Hematopoietic multipotent progenitor cell treated with erythropoietin and hydrocortisone succinate and interleukin-3 and kit ligand, for 6 days (in vitro differentiated cells): Measurements from ENCODE around the gene KPNA1.
A peak's percentile ranks its signal among the peaks of the same experiment; 100 is the strongest.
"Not testable (repeated sequence)": the region's sequence is repeated elsewhere in the genome, so short reads cannot be mapped to it uniquely, and the experiment has no call there.

ENCODE experiments used
- DNase-seq: peaks from one replicate; pipeline ENCODE4 v3.0.0-alpha.2; 2015

The KPNA1 gene

DNA sequence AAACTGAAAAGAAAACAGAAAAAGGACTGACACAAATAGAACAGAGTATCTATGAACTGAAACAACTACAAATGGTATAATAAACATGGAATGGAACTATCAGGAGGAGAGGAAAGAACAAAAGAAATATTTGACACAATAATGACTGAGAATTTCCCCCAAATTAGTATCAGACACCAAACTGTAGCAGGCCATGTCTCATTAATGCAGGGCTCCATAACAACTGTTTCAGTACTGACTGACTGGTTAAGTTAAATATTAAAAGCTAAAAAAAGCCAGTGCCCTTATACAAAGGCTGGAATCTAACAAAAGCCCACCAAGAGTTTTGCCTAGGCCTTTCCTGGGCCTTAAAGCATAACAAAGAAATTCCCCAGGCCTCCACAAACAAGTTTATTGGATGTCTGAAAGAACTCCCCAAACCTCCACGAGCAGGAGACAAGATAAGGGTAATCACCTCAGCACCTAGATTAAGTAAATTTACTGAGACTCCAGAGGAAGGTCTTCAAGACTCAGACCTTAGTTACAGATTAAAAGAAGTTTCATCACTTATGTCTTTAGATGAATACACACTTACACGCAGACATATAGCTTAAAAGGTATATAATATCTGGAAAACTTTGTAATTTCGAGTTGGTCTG lies 45.7 kb downstream of the KPNA1 start:
- DNase-seq, result no peak

DNA sequence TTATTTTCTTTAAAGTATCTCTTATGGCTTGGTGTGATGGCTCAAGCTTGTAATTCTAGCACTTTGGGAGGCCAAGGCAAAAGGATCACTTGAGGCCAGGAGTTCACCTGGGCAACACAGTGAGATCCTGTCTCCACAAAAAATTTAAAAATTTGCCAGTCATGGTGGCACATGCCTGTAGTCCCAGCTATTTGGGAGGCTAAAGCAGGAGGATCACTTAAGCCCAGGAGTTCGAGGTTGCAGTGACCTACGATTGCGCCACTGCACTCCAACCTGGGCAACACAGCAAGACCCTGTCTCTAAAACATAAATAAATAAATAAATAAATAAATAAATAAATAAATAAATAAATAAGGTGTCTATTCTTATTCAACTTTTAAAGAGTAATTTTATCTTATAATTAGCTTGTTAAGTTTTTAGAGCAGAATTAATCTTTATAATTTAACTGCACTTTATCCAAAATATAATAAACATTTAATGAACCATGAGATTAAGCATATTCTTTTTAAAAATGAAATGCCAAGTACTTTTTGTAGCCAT lies 48.0 kb downstream of the KPNA1 start:
- no peak for DNase-seq

DNA sequence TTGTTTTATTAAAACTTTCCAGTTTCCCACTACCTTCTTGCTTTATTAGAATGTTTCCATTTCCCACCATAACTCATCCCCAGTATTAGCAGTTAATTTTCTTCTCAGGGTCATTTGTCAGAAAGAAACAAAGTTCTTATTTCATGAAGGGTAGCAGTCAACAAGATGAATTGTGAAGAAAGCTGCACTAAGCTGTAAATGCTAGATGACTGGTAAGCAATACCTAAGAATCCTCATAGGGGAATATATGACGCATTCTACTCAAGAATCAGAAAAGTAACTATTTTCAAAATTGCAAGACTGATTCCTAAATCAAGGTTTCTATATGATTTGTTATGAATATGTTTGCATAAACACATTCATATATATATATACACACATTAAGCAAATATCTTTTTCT lies 50.1 kb downstream of the KPNA1 start:
- DNase-seq, result no peak

DNA sequence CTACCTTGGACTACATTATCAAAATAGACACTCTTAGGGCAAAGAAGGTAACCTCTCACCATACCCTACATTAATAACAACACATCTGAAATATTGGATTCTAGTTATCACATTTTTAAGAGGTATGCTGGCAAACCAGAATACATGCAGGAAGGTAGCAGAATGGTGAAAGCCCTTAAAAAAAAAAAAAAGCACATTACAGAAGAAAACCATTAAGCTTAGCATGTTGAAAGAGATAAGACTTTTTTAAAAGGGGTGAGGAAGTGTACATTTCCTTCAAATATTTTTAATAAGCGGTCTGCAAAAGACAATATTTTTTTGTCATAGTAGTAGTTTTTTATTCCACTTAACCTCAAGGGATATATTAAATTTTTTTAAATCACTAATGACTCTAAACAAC lies 52.3 kb downstream of the KPNA1 start:
- DNase-seq, result peak; percentile 32

DNA sequence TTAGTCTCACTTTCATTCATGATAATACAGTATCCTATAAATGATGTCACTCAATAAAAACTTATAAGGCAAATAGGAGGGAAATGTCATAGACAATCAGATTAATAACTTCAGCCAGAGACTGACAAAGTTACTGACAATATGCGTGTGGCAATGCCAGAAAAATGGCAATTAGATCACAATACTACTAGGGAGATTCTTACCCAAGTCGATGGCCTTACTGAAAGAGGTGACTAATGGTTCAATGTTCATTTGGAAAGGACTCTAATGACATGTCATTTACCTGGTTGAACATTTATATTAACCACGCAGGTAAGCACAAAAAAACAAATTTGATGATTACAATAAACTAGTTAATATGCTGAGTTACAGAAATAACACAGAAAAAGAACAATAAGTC lies 52.9 kb downstream of the KPNA1 start:
- no peak for DNase-seq

DNA sequence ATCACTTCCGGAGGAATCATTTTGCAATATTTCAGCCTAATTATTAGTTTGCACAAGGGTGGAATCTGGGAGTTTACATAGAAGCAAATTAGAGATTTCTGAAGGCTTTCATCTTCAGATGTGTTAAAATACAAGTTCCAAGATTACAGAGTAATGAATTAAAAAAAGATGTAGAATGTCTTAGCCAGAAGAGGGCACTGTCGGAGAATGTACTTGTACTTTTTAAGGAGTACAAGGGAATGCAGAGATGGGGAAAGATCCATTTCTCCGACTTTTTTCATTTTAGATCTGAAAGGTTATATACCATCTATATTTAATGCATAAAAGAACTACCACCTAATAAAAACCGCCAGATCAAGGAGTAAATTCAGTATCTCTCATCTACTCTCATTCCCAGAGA lies 55.7 kb downstream of the KPNA1 start:
- DNase-seq, result peak; percentile 81

DNA sequence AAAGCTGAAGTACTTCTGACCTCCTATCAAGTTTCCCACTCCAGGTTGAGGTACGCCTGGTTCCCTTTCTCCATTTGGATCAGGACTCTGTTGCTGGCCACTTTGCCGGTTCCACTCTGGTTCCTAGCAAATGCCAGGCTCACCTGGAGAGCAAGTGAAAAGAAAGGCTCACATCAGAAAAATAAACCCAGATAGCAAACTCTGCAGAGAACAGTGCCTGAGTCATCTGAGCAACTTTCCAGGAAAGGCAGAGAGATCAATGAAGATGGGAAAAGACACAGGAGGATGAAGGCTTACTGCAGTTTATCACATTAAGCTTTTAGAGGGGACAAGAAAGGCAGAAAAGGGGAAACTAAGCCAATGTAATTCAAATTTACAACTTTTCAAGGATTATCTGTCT lies 57.0 kb downstream of the KPNA1 start:
- DNase-seq, result no peak

DNA sequence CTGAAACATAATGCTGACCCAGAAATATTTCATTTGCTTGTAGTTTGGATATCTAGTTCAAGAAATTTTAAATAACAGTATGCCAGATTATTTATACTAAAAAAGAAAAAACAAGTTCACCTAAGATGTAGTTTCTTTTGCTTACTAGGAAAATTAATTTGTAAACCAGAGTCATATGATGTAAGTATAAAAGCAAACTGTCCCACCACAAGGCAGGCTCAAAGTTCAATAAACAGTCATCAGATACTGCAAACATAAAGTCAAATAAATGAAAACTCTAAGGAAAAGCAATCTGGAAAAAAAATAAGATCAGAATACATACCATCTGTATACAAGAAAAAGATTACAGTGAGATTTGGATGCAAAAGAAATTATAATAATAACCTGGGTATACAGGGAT lies 58.7 kb downstream of the KPNA1 start:
- DNase-seq, result no peak

DNA sequence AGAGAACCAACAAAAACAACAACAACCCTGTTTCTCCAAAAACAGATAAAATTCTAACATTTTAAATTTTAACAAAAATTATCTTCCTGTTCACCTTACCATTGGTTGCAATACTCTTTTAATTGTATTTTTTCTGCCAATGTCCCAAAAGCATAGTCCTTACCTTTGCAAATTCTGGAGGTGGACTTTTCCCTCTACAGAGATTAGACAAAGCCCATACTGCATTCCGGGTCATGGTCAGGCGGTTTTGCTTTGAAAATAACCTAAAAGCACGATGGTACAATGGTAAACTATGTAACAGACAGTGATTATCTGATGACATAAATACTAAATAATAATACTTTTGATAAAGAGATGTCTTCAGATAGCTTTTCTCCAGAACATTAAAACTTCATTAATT lies 63.4 kb downstream of the KPNA1 start:
- DNase-seq, result no peak

DNA sequence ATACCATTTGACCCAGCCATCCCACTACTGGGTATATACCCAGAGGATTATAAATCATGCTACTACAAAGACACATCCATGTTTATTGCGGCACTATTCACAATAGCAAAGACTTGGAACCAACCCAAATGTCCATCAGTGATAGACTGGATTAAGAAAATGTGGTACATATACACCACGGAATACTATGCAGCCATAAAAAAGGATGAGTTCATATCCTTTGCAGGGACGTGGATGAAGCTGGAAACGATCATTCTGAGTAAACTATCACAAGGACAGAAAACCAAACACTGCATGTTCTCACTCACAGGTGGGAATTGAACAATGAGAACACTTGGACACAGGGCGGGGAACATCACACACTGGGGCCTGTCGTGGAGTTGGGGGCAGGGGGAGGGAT lies 66.5 kb downstream of the KPNA1 start:
- DNase-seq, result not testable (repeated sequence)

DNA sequence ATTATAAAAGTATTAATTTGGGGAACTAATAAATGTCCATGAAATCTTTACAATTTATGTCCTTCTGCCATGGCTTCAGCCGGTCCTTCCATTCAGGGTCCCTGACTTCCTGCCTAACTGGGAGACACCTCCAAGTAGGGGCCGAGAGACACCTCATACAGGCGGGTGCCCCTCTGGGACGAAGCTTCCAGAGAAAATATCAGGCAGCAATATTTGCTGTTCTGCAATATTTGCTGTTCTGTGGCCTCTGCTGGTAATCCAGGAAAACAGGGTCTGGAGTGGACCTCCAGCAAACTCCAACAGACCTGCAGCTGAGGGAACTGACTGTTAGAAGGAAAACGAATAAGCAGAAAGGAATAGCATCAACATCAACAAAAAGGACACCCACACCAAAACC lies 70.2 kb downstream of the KPNA1 start:
- DNase-seq, result not testable (repeated sequence)

DNA sequence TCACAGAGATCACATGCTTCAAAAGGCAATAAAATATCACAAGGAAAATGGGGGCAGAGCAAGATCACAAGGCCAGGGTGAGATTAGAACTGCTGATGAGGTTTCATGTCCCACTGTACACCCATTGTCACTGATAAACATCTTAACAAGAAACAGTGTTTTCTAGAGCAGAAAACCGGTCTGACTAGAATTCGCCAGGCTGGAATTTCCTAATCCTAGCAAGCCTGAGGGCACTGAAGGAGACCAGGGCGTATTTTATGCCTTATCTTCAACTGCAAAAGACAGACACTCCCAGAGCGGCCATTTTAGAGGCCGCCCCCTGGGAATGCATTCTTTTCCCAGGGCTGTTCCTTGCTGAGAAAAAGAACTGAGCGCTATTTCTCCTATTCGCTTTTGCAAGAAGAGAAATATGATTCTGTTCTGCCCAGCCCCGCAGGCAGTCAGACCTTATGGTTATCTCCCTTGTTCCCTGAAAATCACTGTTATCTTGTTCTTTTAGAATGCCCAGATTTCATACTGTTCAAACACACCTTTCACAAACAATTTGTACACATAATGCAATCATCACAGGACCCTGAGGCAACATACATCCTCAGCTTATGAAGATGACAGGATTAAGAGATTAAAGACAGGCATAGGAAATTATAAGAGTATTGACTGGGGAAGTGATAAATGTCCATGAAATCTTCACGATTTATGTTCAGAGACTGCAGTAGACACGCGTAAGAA lies 70.8 kb downstream of the KPNA1 start:
- not testable (repeated sequence) for DNase-seq

DNA sequence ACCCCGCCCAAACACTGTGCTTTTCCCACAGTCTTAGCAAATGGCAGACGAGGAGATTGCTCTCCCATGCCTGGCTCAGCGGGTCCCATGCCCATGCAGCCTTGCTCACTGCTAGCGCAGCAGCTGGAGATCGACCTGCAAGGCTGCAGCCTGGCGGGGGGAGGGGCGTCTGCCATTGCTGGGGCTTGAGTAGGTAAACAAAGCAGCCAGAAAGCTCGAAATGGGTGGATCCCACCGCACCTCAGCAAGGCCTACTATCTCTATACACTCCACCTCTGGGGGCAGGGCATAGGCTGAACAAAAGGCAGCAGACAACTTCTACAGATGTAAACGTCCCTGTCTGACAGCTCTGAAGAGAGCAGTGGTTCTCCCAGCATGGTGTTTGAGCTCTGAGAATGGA lies 71.6 kb downstream of the KPNA1 start:
- DNase-seq, result no peak

DNA sequence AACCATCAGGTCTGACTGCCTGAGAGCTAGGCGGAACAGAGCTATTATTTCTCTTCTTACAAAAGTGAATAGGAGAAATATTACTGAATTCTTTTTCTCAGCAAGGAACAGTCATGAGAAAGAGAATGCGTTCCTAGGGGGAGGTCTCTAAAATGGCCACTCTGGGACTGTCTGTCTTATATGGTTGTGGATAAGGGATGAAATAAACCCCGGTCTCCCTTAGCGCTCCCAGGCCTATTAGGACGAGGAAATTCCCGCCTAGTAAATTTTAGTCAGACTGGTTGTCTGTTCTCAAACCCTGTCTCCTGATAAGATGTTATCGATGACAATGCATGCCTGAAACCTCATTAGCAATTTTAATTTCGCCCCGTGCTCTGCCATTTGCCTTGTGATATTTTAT lies 78.8 kb downstream of the KPNA1 start:
- DNase-seq, result no peak

DNA sequence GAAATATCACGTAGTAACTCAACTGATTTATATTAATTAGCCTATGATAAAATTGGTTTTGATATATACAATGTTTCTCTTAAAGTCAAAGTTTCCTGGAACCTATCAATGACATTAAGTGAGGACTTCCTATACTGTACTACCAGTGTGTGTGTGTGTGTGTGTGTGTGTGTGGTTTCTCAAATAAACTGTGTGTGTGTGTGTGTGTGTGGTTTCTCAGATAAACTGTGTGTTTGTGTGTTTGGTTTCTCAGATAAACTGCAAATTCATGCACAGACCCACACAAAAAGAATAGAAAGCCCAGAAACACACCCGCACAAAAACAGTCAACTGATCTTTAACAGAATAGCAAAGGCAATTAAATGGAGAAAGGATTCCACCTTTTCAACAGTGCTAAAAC lies 84.4 kb downstream of the KPNA1 start:
- DNase-seq, result peak; percentile 64

DNA sequence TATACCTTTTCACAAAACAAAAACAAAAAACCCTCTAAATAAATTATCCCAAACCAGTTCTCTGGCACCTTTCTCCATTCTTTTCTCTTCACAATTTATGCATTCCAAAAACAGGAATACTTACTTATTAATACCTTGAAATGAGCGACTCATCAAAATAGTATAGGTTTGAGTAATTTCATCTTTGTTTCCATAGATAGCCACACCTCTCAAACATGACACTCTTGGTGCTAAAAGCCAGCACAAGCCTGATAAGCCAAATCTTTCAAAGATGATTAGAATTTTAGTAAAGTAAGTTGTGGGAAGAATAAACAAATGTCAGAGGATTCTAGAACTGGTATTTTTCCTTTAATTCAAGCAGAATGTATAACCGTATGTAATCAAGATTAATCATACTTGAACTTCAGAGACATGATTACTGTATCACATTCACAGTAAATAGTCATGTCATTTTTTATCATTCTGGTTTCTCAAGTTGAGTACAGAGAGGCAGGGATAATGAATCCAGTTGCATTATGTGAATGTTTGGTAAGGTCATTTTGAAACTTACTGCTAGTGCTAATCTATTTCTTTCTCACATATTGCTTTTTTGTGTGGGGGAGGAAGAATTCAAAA lies 86.8 kb downstream of the KPNA1 start:
- DNase-seq, result no peak

DNA sequence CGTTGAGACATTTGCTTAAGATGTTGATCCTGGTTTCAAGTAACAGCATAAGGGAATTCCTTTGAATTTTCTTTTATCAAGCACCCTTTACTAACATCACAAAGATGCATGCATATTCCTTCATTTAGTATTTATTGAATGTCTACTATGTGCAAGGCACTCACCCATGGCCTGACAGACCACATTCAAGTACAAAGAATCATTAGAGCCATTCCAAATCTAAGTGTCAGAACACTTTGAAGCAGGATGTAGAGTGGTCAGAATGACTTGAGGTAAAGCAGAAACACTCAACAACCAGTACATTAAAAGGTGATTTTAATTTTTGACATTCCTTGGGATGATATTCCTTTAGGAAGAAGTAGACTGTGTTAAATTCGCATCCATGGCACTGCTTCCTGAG lies 92.9 kb downstream of the KPNA1 start:
- DNase-seq, result no peak

DNA sequence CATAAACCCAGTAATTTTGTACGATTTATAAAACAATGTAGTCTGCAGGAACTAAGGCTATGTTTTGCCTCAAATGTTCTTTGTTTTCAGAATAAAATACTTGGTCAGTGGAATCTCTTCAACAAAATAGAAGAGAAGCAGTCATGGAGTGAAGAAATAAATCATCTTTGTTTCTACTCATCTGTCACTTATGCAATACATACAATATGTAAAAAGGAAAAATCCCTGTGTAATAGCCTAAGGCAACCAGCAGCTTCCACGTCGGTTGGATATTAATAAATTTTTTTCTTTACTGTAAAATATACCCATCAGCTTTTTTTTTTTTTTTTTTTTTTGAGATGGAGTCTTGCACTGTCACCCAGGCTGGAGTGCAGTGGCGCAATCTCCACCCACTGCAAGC lies 93.6 kb downstream of the KPNA1 start:
- no peak for DNase-seq

DNA sequence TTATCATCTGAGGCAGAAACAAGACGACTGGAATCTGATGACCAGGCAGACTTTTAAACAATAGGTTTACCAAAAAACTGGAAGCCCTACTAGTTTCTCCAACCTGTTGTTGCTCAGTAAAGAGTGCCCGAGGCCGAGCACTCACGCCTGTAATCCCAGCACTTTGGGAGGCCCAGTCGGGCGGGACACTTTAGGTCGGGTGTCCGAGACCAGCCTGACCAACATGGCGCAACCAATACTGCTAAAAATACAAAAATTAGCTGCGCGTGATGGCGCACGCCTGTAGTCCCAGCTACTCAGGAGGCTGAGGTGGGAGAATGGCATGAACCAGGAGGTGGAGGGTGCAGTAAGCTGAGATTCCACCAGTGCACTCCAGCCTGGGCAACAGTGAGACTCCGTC lies 97.8 kb downstream of the KPNA1 start:
- no peak for DNase-seq

DNA sequence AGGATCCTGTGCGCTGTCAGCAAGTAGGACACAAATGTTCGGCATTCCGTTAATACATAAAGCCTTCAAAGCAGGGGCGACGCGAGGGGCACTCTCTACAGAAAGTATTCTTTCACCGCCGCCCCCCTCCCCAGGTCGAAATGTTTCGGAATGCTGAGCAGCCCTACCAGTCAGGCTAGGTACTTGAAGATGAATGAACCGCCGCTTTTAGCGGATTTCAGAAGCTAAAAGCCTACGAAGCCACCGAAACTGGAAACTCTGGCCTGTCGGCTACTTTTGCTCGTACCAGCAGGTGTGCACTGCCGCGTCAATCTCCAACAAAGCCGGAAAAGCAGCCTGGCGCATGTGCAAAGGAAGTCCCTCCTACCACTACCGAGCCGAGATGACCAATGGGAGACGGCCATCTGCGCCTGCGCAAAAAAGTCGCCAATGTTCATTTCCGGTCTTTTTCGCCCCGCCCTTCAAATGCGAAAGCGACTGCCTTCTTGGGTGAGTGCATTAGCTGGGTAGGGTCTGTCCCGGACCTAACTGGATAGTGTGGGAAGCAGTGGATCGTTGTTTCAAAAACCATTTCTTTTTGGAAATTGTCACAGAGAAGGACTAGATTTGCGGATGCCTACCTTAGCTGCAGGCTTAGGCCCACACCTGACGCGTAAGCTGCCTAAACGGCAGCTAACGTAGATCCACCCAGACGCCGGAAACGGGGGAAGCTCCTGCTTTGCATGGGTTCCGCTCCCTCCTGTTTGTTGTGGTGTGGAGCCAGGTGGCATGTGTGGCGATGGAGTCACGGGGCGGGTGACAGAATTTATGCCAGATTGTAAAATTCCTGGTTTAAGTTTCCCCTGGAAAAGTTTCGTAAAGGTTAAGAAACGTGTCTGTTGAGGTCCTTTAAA lies 98.7 kb downstream of the KPNA1 start, which contains the start of gene WDR5B:
WDR5B (minus strand) TSS at position 301 of the 893 bp plus-strand sequence. CDS start 534 bp downstream, outside the sequence.
- DNase-seq, result peak; percentile 99

DNA sequence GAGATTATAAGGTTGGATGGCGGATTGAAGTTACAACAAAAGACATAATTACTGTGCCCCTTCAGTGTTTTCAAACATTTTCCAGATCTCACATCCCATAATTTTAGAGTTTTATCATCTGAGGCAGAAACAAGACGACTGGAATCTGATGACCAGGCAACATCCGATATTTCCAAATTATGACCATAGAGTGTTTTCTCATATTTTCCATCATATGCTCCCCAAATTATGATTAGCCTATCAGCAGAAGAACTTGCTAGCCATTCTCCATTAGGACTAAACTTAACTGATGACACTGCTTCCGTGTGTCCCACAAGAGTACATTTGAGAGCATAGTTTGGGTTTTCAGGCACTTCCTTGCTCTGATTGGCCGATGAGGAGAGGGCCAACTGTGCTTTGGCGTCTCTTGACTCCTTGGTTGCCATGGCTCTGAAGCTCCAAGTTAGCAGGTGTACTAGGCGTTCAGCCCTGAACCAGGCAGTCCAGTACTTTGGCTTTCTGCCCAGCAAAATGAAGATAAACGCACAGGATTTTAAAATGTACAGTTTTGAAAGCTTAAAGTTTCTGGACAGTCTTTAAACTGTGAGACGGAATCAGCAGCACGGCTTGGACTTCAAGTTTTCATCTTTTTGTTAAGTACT lies 99.5 kb downstream of the KPNA1 start:
- DNase-seq, result peak; percentile 82

DNA sequence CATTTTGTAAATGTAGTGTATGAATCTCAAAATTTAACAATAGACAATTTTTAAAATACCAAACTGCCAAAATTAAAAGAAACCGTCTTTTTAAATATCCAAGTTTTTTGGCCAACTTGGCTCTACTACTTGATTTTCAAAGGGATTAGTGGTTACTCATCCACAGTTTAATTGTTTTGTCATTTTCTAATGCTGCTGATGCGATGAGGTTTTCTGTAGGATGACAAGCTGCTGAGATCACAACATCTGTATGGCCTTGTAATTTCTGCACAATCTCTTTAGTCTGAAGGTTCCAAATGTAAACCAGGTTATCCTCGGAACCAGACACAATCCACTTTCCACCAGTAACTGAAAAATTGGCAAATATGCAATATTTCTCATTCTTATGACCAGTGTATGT lies 100.3 kb downstream of the KPNA1 start:
- DNase-seq, result no peak
